ENCODE data around the gene CCDC69.

Gene CCDC69

DNA sequence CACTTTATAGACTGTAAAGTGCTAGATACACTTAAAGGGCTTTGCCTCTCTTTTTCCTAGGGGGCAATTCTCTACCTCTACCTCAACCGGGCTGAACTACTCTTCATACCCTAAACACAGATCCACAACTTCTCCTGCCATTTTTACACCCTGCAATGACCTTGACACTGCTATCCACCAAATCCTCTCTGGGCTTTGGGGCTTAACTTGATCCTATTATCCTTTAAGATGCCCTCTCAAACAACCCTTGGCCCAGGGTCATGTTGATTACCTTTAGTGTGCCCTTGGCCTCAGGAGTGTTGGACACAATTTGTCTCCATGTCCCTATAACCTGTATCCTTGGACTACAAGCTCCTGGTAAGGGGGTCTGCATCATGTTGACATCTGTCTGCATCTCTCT, 85.8 kb downstream of the CCDC69 start:
- no peak for DNase-seq

DNA sequence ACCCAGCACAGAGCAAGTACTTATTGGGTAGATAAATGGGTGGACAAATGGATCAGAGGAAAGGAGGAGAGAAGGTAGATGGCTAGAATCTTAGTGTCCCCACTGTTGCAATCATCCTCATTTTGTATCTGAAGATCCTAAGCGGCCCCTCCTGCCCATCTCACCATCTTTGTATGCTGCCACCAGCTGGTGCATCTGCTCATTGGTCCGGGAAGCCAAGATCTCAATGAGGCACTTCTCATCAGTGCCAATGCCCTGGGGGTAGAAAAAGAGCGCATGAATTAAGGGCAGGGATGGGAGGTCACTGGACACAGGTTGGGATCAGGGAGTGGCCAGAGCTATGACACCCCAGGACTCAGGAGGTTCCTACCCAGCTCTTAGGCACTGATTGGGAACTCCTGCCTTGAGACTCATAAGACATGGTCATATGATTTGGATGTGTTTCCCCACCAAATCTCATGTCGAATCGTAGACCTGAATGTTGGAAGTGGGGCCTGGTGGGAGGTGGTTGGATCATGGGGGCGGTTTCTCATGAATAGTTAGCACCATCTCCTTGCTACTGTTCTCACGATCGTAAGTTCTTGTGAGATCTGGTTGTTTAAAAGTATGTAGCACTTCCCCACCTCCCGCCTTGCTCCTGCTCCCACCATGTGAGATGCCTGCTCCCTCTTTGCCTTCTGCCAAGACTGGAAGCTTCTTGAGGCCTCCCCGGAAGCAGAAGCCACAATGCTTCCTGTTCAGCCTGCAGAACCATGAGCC, 86.6 kb downstream of the CCDC69 start:
- DNase-seq = no peak

DNA sequence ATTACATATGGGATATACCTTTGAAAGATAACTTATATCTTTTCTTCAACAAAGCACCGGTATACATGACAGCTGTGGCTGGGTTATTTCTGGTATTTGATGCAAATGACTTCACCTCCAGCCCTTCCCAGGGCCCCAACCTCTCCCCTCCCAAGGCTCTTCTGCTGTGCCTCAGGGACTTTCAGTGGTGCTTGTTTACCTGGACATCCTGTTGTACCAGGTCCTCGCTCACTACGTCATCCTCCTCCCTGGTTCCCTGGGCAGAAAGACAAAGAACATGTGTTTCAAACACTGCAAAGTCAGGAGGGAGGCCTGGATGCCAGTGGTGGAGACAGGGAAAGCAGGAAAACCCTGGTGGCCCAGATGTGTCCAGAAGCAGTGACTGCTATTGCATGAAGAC, 89.7 kb downstream of the CCDC69 start:
- no peak for DNase-seq

DNA sequence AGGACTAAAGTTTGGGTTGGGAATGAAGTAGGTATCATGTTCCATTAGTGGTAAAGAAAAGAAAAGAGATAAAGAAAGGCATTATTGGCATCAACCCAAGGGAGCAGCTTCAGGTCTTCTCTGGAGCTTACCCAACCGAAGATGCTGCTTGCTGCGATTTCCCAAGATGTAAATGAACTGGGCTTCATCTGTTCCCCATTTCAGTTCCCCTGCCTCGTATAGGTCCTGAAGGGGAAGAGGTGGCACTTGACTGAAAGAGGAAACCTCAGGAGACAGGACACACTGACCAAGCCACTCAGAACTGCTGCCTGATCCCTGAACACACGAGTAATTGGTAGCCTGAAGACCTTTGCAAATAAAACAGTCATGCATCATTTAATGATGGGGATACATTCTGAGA, 90.9 kb downstream of the CCDC69 start:
- no peak for DNase-seq

All from NCI-H446 treated with DMSO at 0.1 percent for 48 hours (cell line).